Activated CD4-positive, alpha-beta T cell treated with anti-CD3 and anti-CD28 coated beads, Interleukin-2, amount 50 U/mL, for 24 hours (primary cell): ENCODE results near the gene LRWD1.
"Not testable (repeated sequence)": the region's sequence is repeated elsewhere in the genome, so short reads cannot be mapped to it uniquely, and the experiment has no call there.

Source experiments
- DNase-seq, 2 donors: peaks; one replicate each; pipeline ENCODE4 v3.0.0-alpha.2; 2020; ENCODE audit warnings: low read depth in 1 of 2, low spot score in 1 of 2

Gene LRWD1

DNA sequence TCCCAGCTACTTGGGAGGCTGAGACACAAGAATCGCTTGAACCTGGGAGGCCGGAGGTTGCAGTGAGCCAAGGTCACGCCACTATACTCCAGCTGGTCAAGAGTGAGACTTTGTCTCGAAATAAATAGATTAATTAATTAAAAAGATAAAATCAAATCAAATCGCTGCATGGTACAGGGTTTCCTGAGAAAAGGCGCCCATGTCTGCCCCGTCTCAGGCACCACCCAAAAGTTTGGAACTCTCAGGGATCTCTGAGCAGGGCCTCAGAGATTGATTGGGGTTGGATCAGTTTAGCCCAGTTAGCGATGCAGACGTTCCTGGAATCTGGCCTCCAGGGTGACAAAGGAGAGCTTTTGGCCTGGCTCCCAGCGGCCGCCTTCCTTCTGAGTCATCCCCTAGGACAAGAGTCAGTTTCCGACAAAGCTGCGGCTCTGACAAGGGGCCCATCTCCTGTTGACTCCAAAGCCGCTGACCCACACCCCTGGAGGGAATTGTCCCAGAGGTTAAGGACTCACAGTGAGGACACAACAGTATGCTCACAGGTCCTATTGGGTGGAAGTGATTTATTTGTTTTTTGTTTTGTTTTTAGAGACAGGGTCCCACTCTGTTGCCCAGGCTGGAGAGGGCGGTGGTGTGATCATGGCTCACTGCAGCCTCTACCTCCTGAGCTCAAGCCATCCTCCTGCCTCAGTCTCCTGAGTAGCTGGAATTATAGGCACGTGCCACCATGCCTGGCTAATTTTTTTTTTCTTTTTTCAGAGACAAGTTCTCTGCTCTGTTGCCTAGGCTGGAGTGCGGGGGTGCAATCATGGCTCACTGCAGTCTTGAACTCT lies 24.6 kb upstream of the LRWD1 start:
- no peak for DNase-seq

DNA sequence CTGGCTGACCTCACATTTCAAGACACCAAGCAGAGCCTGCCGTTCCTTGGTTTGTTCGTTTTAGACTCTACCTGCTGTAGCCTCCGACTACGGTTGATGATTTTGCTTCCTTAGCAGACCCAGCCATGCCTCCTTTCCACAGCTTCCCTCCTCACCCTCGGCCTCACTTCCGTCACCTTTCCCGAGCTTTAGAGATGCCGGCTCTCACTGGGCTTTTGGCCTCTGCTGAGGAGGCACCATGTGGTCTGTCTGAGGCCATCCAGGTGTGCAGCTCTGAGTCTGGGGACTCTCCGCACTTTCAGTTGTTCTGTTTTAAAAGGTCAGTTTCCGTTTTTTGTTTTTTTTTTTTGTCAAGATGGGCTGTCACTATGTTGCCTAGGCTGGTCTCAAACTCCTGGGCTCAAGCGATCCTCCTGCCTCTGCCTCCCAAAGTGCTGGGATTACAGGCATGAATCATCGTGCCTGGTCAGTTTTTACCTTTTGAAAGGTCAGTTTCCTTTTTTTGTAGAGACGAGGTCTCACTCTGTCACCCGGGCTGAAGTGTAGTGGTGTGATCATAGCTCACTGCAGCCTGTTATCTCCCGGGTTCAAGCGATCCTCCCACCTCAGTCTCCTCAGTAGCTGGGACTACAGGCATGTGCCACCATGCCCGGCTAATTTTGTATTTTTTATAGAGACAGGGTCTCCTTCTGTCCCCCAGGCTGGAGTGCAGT lies 19.7 kb upstream of the LRWD1 start:
- DNase-seq: no peak

GRCh38 chr7:102445674-102446071 lies 19.1 kb upstream of the LRWD1 start:
- DNase-seq: no peak

DNA sequence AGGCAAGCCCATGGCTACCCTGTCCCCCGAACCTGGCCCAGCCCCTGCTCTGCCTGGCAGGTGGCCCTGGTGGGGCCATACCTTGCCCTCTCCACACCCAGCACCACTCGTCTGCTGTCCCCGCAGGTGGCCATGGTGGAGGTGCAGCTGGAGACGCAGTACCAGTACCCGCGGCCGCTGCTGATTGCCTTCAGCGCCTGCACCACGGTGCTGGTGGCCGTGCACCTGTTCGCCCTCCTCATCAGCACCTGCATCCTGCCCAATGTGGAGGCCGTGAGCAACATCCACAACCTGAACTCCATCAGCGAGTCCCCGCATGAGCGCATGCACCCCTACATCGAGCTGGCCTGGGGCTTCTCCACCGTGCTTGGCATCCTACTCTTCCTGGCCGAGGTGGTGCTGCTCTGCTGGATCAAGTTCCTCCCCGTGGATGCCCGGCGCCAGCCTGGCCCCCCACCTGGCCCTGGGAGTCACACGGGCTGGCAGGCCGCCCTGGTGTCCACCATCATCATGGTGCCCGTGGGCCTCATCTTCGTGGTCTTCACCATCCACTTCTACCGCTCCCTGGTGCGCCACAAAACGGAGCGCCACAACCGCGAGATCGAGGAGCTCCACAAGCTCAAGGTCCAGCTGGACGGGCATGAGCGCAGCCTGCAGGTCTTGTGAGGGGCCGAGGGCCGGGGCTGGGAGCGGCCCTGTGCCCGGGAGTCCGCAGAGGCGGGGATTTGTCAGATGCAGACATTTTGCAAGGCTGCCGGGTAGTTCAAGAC lies 18.2 kb upstream of the LRWD1 start:
- DNase-seq: no peak

- no peak for DNase-seq
These were observed 17.5 kb upstream of the LRWD1 start for GRCh38 chr7:102447311-102447710.

DNA sequence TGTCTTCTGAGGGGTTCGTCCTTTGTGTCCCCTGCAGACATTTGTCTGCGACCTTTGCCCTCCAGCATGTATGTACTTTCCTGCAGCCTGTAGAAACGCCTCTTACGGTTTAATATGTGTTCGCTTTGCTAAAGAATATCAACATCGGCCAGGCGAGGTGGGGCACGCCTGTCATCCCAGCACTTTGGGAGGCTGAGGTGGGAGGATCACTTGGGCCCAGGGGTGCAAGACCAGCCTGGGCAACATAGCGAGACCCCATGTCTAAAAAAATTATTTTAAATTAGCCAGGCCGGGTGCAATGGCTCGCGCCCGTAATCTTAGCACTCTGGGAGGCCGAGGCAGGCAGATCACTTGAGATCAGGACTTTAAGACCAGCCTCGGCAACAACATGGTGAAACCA lies 15.6 kb upstream of the LRWD1 start:
- no peak for DNase-seq

GRCh38 chr7:102450242-102450641 lies 14.5 kb upstream of the LRWD1 start:
- no peak for DNase-seq

DNA sequence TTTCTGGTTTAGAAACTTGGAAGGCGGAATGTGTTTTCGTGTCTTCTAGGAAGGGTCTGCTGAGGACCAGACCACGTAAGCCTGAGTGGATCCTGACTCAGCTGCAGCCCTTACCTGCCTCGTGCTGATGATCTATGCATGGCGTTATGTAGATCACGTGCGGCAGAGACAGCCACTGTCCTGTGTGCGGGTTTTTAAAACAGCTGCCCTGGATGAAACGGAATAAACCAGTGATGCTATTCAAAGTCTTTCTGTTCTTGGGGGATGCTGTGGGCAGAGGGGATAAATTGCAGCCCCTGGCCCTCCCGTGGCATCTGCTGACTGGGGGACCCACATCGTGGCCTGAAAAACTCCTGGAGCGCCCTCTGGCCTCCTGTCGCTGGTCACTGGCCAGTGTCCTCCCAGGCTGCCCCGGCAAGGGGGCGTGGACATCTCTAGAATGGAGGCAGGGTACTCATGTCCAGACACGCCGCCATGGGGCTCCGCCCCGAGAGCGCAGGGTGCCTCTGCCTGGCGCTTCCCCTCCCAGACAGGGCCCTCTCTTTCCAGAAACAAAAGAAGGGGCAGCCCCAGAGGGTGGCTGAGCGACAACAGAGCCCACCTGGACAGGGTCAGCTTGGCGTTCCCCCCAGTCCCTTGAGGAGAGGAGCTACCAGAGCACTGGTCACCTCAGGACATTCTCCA lies 13.3 kb upstream of the LRWD1 start:
- DNase-seq: no peak

DNA sequence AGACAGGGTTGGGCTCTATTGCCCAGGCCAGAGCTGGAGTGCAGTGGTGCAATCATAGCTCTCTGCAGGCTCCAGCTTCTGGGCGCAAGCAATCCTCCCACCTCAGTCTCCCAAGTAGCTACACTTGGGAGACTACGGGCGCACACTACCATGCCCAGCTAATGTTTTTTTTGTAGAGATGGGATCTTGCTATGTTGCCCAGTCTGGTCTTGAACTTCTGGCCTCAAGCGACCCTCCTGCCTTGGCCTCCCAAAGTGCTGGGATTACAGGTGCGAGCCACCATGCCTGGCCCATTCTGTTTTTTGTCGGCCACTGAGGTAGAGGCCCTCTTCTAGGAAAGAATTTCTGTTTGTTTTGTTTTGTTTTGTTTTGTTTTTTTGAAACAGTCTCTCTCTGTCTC lies 12.3 kb upstream of the LRWD1 start:
- no peak for DNase-seq

- no peak for DNase-seq
These were observed 11.5 kb upstream of the LRWD1 start for GRCh38 chr7:102453319-102453718.

DNA sequence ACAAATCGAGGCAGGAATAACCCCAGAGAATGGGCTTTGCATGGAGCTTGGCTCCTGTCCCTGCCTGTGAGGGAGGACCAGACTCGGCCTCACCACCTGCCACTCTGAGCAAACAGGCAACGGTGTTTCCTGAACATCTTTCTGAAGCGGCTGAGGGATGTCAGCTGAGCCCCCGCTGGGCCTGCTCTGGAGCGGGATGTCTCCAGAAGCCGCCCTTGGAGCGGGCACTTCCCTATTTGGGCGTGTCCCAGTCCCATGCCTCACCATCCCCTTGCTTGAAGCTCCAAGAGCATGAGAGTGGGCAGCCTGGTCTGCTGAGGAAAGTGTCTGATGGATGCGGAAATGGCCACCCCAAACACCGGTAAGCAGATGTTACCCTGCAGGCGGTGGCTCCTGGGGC lies 10.3 kb upstream of the LRWD1 start:
- no peak for DNase-seq

- DNase-seq: not testable (repeated sequence)
These were observed 9.9 kb upstream of the LRWD1 start for GRCh38 chr7:102454932-102455331.

- DNase-seq: no peak
These were observed 9.2 kb upstream of the LRWD1 start for GRCh38 chr7:102455596-102455995.

GRCh38 chr7:102456327-102456726 lies 8.5 kb upstream of the LRWD1 start:
- no peak for DNase-seq

- no peak for DNase-seq
These were observed 7.3 kb upstream of the LRWD1 start for GRCh38 chr7:102457352-102457924.

- no peak for DNase-seq
These were observed 5.5 kb upstream of the LRWD1 start for GRCh38 chr7:102459221-102459844.

DNA sequence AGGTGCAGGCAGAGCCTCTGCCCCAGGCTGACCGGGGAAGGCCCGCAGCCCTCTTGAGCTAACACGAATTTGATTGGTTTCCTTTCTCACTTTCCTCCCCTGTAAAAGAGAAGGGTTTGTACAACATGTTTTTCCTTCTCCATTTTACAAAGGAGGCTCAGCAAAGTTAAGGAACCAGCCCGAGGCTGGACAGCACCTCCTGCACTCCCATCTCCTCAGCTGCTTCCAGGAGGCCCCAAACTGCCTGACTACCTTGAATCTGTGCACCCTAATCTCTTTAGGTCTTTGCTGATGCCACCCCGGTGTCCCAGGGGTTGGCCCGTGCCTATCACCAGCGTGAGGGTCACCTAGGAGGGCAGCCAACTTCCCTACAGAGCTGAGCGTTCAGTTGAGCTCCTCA lies 4.3 kb upstream of the LRWD1 start:
- no peak for DNase-seq

DNA sequence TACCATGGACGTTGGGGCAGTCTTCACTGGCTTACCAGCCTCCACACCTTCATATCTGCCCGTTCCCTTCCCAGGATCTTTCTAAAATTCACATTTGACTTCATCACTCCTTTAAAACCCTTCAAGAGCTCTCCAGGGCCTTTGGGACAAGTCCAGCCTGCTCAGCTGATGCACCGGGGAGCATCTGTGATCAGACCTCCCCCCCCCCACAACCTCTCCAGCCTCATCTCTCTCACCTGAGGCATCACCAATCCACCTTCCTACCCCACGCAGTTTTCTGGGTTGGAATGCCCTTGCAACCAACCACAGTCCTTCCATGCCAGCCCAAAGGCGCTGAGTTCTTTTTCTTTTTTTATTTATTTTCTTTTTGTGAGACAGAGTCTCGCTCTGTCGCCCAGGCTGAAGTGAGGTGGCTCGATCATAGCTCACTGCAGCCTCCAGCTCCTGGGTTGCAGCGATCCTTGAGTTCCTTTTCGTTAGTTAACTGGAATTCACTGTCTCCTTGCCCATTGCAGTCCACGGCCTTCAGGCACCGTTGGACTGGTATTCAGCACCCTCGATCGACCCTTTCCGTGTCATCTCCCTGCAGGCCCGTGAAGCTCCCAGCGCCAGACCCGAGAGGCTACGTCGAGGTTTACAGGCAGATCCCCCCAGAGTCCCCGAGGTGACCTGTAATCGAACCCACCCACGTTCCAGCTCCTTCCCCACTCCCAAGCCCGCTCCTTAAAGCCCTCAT lies 775 bp upstream of the LRWD1 start:
- DNase-seq: no peak

- no peak for DNase-seq
These were observed 1.3 kb downstream of the LRWD1 start for GRCh38 chr7:102466097-102466496.
